Esophagus squamous epithelium (tissue), 4 donors: ENCODE measurements around the gene PJA1.

ENCODE experiments used
- CTCF ChIP-seq, 6 experiments: fragments of 450-650 bp in 4 of 6; fragments of 200-600 bp in 2 of 6; sonication (generic) in 2 of 6; IDR thresholded peaks; one replicate each; pipeline ENCODE4 v1.5.1; 2016 to 2019; ENCODE audit warnings: antibody characterized with exemption in 6 of 6, mild to moderate bottlenecking in 4 of 6, moderate library complexity in 4 of 6
- POLR2A ChIP-seq, 4 donors: fragments of 450-650 bp; IDR thresholded peaks; one replicate each; pipeline ENCODE4 v1.6.1; 2017; ENCODE audit warnings: antibody characterized with exemption in 4 of 4, mild to moderate bottlenecking in 4 of 4, moderate library complexity in 3 of 4

- TF ChIP-seq CTCF (IDR thresholded peaks at IDR 0.05) (no peak), POLR2A (IDR thresholded peaks at IDR 0.05) (no peak)
Measured at GRCh38 chrX:69192603-69193002, 27.4 kb upstream of the PJA1 start.
